Measurements from ENCODE around the gene DPYD.

Gene DPYD

DNA sequence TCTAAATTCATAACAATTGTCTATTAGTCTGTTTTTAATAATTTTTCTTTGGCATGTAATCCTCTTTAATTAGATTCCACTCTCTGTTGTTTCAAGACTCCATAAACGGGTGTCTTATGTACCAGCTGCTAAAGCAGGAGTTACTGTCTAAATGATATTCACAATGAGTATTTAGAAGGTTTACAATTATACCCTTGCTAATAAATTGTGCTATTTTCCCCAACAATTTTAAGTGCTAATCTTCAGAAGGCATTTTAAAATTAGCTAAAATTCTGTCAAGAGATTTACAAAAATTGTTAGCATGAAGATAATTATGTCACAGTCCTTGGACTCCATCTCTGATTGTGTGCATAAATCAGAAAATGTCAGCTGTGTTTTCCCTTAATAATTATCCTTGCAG is 83.7 kb downstream of the DPYD start:
- no peak overlapping the region for H3K27ac ChIP-seq
- TF ChIP-seq, protein P1, sequence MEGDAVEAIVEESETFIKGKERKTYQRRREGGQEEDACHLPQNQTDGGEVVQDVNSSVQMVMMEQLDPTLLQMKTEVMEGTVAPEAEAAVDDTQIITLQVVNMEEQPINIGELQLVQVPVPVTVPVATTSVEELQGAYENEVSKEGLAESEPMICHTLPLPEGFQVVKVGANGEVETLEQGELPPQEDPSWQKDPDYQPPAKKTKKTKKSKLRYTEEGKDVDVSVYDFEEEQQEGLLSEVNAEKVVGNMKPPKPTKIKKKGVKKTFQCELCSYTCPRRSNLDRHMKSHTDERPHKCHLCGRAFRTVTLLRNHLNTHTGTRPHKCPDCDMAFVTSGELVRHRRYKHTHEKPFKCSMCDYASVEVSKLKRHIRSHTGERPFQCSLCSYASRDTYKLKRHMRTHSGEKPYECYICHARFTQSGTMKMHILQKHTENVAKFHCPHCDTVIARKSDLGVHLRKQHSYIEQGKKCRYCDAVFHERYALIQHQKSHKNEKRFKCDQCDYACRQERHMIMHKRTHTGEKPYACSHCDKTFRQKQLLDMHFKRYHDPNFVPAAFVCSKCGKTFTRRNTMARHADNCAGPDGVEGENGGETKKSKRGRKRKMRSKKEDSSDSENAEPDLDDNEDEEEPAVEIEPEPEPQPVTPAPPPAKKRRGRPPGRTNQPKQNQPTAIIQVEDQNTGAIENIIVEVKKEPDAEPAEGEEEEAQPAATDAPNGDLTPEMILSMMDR (conservative IDR thresholded peaks at IDR 0.05): no peak

- no peak for TF ChIP-seq ZFX (IDR thresholded peaks at IDR 0.05)
- TF ChIP-seq, protein P1 (conservative IDR thresholded peaks at IDR 0.05): no peak
- no peak overlapping the region for H3K27ac ChIP-seq
These were observed 85.9 kb downstream of the DPYD start for GRCh38 chr1:97834899-97835298.

- H3K27ac ChIP-seq: no peak overlapping the region
- TF ChIP-seq ZFX (IDR thresholded peaks at IDR 0.05): no peak
- TF ChIP-seq, protein P1 (conservative IDR thresholded peaks at IDR 0.05): no peak
These were observed 87.0 kb downstream of the DPYD start for GRCh38 chr1:97833881-97834280.

- H3K27ac ChIP-seq: no peak overlapping the region
- TF ChIP-seq, protein P1 (conservative IDR thresholded peaks at IDR 0.05): no peak
These were observed 88.4 kb downstream of the DPYD start for GRCh38 chr1:97832481-97832880.

- no peak for TF ChIP-seq ZFX (IDR thresholded peaks at IDR 0.05)
- TF ChIP-seq, protein P1 (conservative IDR thresholded peaks at IDR 0.05): no peak
- H3K27ac ChIP-seq: no peak overlapping the region
These were observed 92.9 kb downstream of the DPYD start for GRCh38 chr1:97827887-97828286.

- H3K27ac ChIP-seq: no peak overlapping the region
These were observed 94.0 kb downstream of the DPYD start for GRCh38 chr1:97826820-97827219.

GRCh38 chr1:97824624-97825023 is 96.2 kb downstream of the DPYD start:
- no peak for TF ChIP-seq ZFX (IDR thresholded peaks at IDR 0.05)
- TF ChIP-seq, protein P1 (conservative IDR thresholded peaks at IDR 0.05): no peak
- H3K27ac ChIP-seq: no peak overlapping the region

More at GRCh38 chr1:97826820-97827219, 94.0 kb downstream of the DPYD start:
- no peak for TF ChIP-seq ZFX (IDR thresholded peaks at IDR 0.05)
- TF ChIP-seq, protein P1 (conservative IDR thresholded peaks at IDR 0.05): no peak

All from C4-2B (cell line).